H1 (cell line): Measurements from ENCODE around the gene CELF6. TPM values are rescaled to one million over a fixed set of nuclear protein-coding genes. Genes with fewer than 3 reads are reported as not detected.

Experiments used
- CTCF ChIA-PET: fragments of 300-600 bp; sonication (Branson Sonifier 250); formaldehyde crosslinking; loops from one replicate; lab custom pipeline; 2021; ENCODE audit not compliant: partially characterized antibody; lab: Charles Lee
- POLR2A ChIA-PET: fragments of 300-600 bp; sonication (Branson Sonifier 250); formaldehyde crosslinking; loops from one replicate; lab custom pipeline; 2021; ENCODE audit warnings: inconsistent platforms; ENCODE audit not compliant: partially characterized antibody; lab: Charles Lee
- DNase-seq, 2 experiments: peaks; one replicate each; pipeline versions ENCODE4 v3.0.0 to v3.0.0-alpha.2; 2010 to 2022; ENCODE audit warnings: low spot score in 2 of 2, low read depth in 1 of 2, mixed read lengths in 1 of 2
- FAIRE-seq: peaks from 2 replicates; lab custom pipeline; 2011; peaks lifted over from hg19 to GRCh38; lab: Jason Lieb, UNC
- H2AFZ ChIP-seq: 2 replicates; pipeline ENCODE4 v1.8.1; 2012; ENCODE audit warnings: low read length, inconsistent platforms
- H2AK5ac ChIP-seq: 2 replicates; pipeline ENCODE4 v1.6.1; 2013; ENCODE audit warnings: low read depth, low read length
- H2BK120ac ChIP-seq: replicated peaks from 2 replicates; pipeline ENCODE3; 2013; ENCODE audit warnings: low read depth, low read length, inconsistent platforms
- H2BK12ac ChIP-seq: 2 replicates; pipeline ENCODE4 v1.6.1; 2013; ENCODE audit warnings: low read depth, low read length
- H2BK15ac ChIP-seq: 2 replicates; pipeline ENCODE4 v1.6.1; 2013; ENCODE audit warnings: low read length
- H2BK20ac ChIP-seq: 2 replicates; pipeline ENCODE4 v1.6.1; 2013; ENCODE audit warnings: low read length
- H2BK5ac ChIP-seq: 2 replicates; pipeline ENCODE4 v1.6.1; 2013; ENCODE audit warnings: low read depth, low read length
- H3K14ac ChIP-seq: 2 replicates; pipeline ENCODE4 v1.6.1; 2013; ENCODE audit warnings: inconsistent platforms; ENCODE audit not compliant: insufficient read length
- H3K18ac ChIP-seq: 2 replicates; pipeline ENCODE4 v1.6.1; 2013; ENCODE audit warnings: low read length; ENCODE audit errors: extremely low read depth
- H3K23ac ChIP-seq: 2 replicates; pipeline ENCODE4 v1.6.1; 2013; ENCODE audit warnings: inconsistent platforms; ENCODE audit not compliant: insufficient read length
- H3K23me2 ChIP-seq: 2 replicates; pipeline ENCODE4 v1.6.1; 2013; ENCODE audit warnings: low read depth, low read length
- H3K27ac ChIP-seq: 2 replicates; pipeline ENCODE4 v1.6.1; 2011; ENCODE audit warnings: low read depth, low read length, inconsistent platforms
- H3K27me3 ChIP-seq, 4 experiments: replicated peaks in 1 of 4; 1 replicate in 1 of 4; 2 replicates in 3 of 4; pipeline versions ENCODE4 v1.6.1 to v1.8.1; 2011 to 2013; ENCODE audit warnings: low read length in 3 of 4, mild to moderate bottlenecking in 3 of 4, inconsistent platforms in 2 of 4, mixed read lengths in 2 of 4, moderate library complexity in 1 of 4; ENCODE audit not compliant: control insufficient read depth in 3 of 4, insufficient read depth in 3 of 4; ENCODE audit errors: extremely low read depth in 1 of 4
- H3K36me3 ChIP-seq, 4 experiments: 2 replicates each; pipeline versions ENCODE4 v1.6.1 to v1.8.1; 2011 to 2013; ENCODE audit warnings: mild to moderate bottlenecking in 4 of 4, low read length in 3 of 4, moderate library complexity in 2 of 4, control low read depth in 1 of 4, inconsistent platforms in 1 of 4; ENCODE audit not compliant: insufficient read depth in 4 of 4, control insufficient read depth in 2 of 4
- H3K4ac ChIP-seq: replicated peaks from 2 replicates; pipeline ENCODE3; 2013; ENCODE audit warnings: low read length, low read depth, mixed read lengths, inconsistent platforms; ENCODE audit not compliant: insufficient read length
- H3K4me1 ChIP-seq, 4 experiments: replicated peaks in 1 of 4; 1 replicate in 1 of 4; 2 replicates in 3 of 4; pipeline versions ENCODE4 v1.6.1 to v1.8.1; 2011 to 2013; ENCODE audit warnings: low read length in 3 of 4, inconsistent platforms in 2 of 4, mixed read lengths in 1 of 4; ENCODE audit not compliant: insufficient read depth in 4 of 4, control insufficient read depth in 3 of 4
- H3K4me2 ChIP-seq, 2 experiments: 2 replicates each; pipeline versions ENCODE4 v1.6.1 to v1.8.1; 2011 to 2013; ENCODE audit warnings: low read depth in 2 of 2, low read length in 2 of 2, control low read depth in 1 of 2, inconsistent platforms in 1 of 2, mild to moderate bottlenecking in 1 of 2; ENCODE audit not compliant: insufficient read depth in 1 of 2
- H3K4me3 ChIP-seq, 4 experiments: fragments of 200-600, 300-600 bp in 1 of 4; sonication (generic), shearing (Covaris generic), sonication (Bioruptor Twin) in 1 of 4; 2 replicates each; pipeline versions ENCODE4 v1.5.1 to v1.8.1; 2011 to 2016; ENCODE audit warnings: low read length in 4 of 4, low read depth in 3 of 4, control low read depth in 2 of 4, inconsistent platforms in 2 of 4, mild to moderate bottlenecking in 2 of 4, mixed read lengths in 1 of 4, moderate library complexity in 1 of 4; ENCODE audit not compliant: insufficient read depth in 2 of 4; ENCODE audit errors: extremely low read depth in 1 of 4
- H3K56ac ChIP-seq: replicated peaks from 2 replicates; pipeline ENCODE3; 2013; ENCODE audit warnings: low read depth, mild to moderate bottlenecking, mixed read lengths, low read length, inconsistent platforms; ENCODE audit not compliant: insufficient read length
- H3K79me1 ChIP-seq: 2 replicates; pipeline ENCODE4 v1.6.1; 2013; ENCODE audit warnings: low read depth, low read length, control low read depth
- H3K79me2 ChIP-seq, 2 experiments: 2 replicates each; pipeline versions ENCODE4 v1.6.1 to v1.8.1; 2012 to 2013; ENCODE audit warnings: low read length in 2 of 2, mild to moderate bottlenecking in 2 of 2, inconsistent platforms in 1 of 2; ENCODE audit not compliant: insufficient read depth in 2 of 2, control insufficient read depth in 1 of 2
- H3K9ac ChIP-seq, 4 experiments: replicated peaks in 1 of 4; 1 replicate in 1 of 4; 2 replicates in 3 of 4; pipeline versions ENCODE4 v1.6.1 to v1.8.1; 2011 to 2013; ENCODE audit warnings: low read depth in 3 of 4, low read length in 3 of 4, control low read depth in 2 of 4, mild to moderate bottlenecking in 2 of 4, moderate library complexity in 2 of 4, inconsistent platforms in 1 of 4; ENCODE audit errors: extremely low read depth in 1 of 4
- H3K9me3 ChIP-seq, 2 experiments: 2 replicates each; pipeline versions ENCODE4 v1.6.1 to v1.8.1; 2012 to 2013; ENCODE audit warnings: mild to moderate bottlenecking in 2 of 2, moderate library complexity in 2 of 2, control low read depth in 1 of 2, inconsistent platforms in 1 of 2, low read depth in 1 of 2, low read length in 1 of 2, mixed read lengths in 1 of 2; ENCODE audit not compliant: insufficient read depth in 2 of 2
- H4K20me1 ChIP-seq, 2 experiments: replicated peaks in 1 of 2; 2 replicates each; pipeline versions ENCODE3 to v1.8.1; 2011 to 2013; ENCODE audit warnings: inconsistent platforms in 2 of 2, low read length in 2 of 2, mild to moderate bottlenecking in 1 of 2; ENCODE audit not compliant: insufficient read depth in 2 of 2, control insufficient read depth in 1 of 2
- H4K5ac ChIP-seq: 2 replicates; pipeline ENCODE4 v1.6.1; 2013; ENCODE audit warnings: low read length, low read depth, mixed read lengths, inconsistent platforms; ENCODE audit not compliant: insufficient read length
- H4K8ac ChIP-seq: 2 replicates; pipeline ENCODE4 v1.8.0; 2013; ENCODE audit warnings: mild to moderate bottlenecking, moderate library complexity, low read length, inconsistent platforms; ENCODE audit not compliant: insufficient read depth; ENCODE audit errors: extremely low read depth
- H4K91ac ChIP-seq: replicated peaks from 2 replicates; pipeline ENCODE3; 2013; ENCODE audit warnings: low read length, mixed read lengths, inconsistent platforms; ENCODE audit not compliant: insufficient read length
- GTF2F1 ChIP-seq: IDR thresholded peaks from 2 replicates; pipeline ENCODE4 v1.6.1; 2012; ENCODE audit warnings: low read depth, low read length, improper control_type of control experiment, borderline replicate concordance
- JUND ChIP-seq: IDR thresholded peaks from 2 replicates; pipeline ENCODE4 v1.6.1; 2011; ENCODE audit warnings: mild to moderate bottlenecking, improper control_type of control experiment, low read length
- WGBS, 2 experiments: shearing (Covaris generic) in 1 of 2; methylation state at CpG; one replicate each; pipeline versions ENCODE4 v1.1.6 to v1.1.7; 2013 to 2015; ENCODE audit warnings: low lambda C conversion rate in 2 of 2, mixed read lengths in 2 of 2, inconsistent platforms in 1 of 2, low coverage in 1 of 2, missing lambda C conversion rate in 1 of 2; ENCODE audit not compliant: insufficient replicate concordance in 2 of 2, insufficient coverage in 1 of 2, insufficient read length in 1 of 2; ENCODE audit errors: extremely low coverage in 1 of 2, missing lambda C conversion rate in 1 of 2; 5-methylcytosine and 5-hydroxymethylcytosine counted together
- polyA plus RNA-seq, 7 experiments: library from polyadenylated mRNA; depleted of rRNA in 3 of 7; stranded (reverse) in 5 of 7; unstranded in 2 of 7; fragments of >200 nt in 5 of 7; fragments of 200-250 nt in 2 of 7; gene quantifications; 1 replicate in 5 of 7; 2 replicates in 1 of 7; 4 replicates in 1 of 7; pipeline versions ENCODE4 v1.2.1 to v1.2.3, GENCODE V29; 2011 to 2013; ENCODE audit warnings: missing spikeins in 2 of 7, mixed read lengths in 2 of 7
- total RNA-seq: library from RNA; stranded (reverse); fragmentation: NEBNext Ultra II Directional; extraction: Animal tissue kit (Norgen Biotek cat#: 25700); gene quantifications from 2 replicates; pipeline ENCODE4 v1.2.1, GENCODE V29; 2021

The CELF6 gene
- total and polyA plus RNA-seq, 2 of the 8 experiments (the other 6 are each of a cell fraction or from before 2014, with no cell fraction given): 0.09 to 0.19 TPM

- POLR2A ChIA-PET: interaction anchor here (1.9 to 3.5 kb wide), 2 partner anchors 11 to 55 kb away, joined by 5 to 13 read pairs; no protein-coding TSS in a partner anchor
- no peaks in the 10 kb centered on the region for H3K23me2 ChIP-seq
- no peaks in the 10 kb centered on the region for H3K36me3 ChIP-seq
- no peak overlapping the region for H3K4me2 ChIP-seq
- H2AK5ac ChIP-seq: no peak overlapping the region
- H3K4ac ChIP-seq: no peak overlapping the region
- TF ChIP-seq GTF2F1 (no peak), JUND (no peak)
- TF ChIP-seq, all 59 proteins: peak for 0
- Histone ChIP-seq H2BK15ac (no peak overlapping the region), H3K27ac (no peak overlapping the region), H2BK5ac (no peak overlapping the region), H3K4me3 (no peak overlapping the region), H3K18ac (no peak overlapping the region), H3K14ac (no peak overlapping the region), H3K9ac (no peak overlapping the region), H3K56ac (no peak overlapping the region), H4K20me1 (no peaks in the 10 kb centered on the region), H3K4me1 (no peaks in the 10 kb centered on the region), H3K79me1 (no peaks in the 10 kb centered on the region), H3K23ac (no peak overlapping the region), H4K8ac (no peak overlapping the region), H2BK20ac (no peak overlapping the region), H2BK120ac (no peak overlapping the region), H3K9me3 (no peaks in the 10 kb centered on the region), H3K79me2 (no peaks in the 10 kb centered on the region), H2AFZ (no peak overlapping the region), H4K5ac (no peak overlapping the region), H3K27me3 (0 out of 7 replicates have a peak, but pooled peaks cover 0 to 3% (median 0%) of the 10 kb centered on the region in 4 experiments), H2BK12ac (no peak overlapping the region), H4K91ac (no peak overlapping the region)
- CTCF ChIA-PET: interaction anchor here (0.8 to 5.4 kb wide), 18 partner anchors 11 to 105 kb away, joined by 3 to 50 read pairs (median 4); partner anchors contain the start of gene GRAMD2A
- 85% methylated on average over 1 of the region's 1 CpG; no CpG with 5 or more reads in 1 of the 2 experiments for WGBS, 2 experiments
- FAIRE-seq (no peak), DNase-seq (no peak)
These were observed 35.2 kb downstream of the CELF6 start for GRCh38 chr15:72284781-72285180.
